Hypothalamus (tissue), 51 donors: ENCODE measurements around the gene LTK.
A peak's percentile ranks its signal among the peaks of the same experiment; 100 is the strongest.

Experiments used
- DNase-seq, 51 donors: peaks; one replicate each; lab custom pipeline; 2025; lab: John Stamatoyannopoulos, UW

Gene LTK

DNA sequence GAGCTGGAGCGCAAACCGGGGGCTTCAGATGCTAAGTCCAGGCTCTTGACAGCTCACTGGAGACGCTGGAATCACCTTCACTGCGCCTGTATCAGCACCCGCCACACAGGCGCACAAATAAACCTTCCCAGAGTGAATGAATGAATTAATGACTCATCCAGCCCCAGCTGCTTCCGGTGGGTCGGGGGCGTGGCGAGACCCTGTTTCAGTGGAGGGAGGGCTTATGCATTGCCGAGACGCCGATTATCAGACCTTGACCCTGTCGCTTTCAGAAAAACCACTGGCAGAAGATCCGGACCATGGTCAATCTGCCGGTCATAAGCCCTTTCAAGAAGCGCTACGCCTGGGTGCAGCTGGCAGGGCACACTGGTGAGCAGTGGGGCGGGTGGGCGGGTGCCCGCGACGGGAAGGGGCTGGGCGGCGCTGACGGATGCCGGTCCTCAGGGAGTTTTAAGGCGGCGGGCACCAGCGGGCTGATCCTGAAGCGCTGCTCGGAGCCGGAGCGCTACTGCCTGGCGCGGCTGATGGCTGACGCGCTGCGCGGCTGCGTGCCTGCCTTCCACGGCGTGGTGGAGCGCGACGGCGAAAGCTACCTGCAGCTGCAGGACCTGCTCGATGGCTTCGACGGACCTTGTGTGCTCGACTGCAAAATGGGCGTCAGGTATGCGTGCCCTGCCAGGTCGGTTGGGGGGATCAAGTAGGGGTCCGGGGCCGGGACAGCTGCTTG lies 12.3 kb downstream of the LTK start:
- no peak for DNase-seq

DNA sequence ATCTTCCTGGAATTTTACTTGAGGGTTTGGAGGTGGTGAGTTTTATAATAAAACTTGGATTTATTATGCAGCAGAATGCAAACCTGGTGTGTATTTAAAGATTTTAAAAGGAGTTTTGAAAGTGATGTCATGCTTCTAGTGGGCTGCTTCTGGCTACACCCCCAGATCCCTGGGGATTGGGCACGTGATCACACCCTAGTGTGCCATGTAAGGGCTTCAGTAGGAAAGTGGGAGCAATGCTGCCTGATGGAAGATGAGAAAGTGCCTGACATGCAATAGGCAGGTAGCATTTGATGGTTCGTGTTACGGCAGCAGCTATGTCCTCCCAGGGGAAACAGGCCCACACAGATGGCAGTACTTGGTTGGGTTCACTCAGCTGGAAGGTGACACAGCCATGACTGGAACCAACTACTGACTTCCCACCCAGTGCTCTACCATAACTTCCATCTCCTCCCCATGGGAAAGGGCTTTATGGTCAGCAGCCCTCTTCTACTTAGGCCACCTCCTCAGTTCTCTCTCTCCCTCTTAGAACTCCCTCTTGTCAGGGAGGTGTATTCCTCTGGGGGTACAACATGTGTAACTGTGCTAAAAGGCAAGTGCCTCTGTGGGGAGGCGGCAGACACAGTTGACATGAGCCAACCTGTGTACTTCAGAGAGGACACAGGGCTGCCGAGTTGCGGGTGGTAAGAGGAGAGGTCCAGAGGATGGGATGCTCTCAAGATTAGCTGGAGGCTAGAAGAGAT lies 14.3 kb downstream of the LTK start:
- peak in 3 of 51 donors; percentile 16 to 61 (median 31) for DNase-seq

- DNase-seq = no peak
Measured at GRCh38 chr15:41498657-41499056, 15.0 kb downstream of the LTK start.

- no peak for DNase-seq
Measured at GRCh38 chr15:41495736-41496599, 17.7 kb downstream of the LTK start.

GRCh38 chr15:41494922-41495735 lies 18.5 kb downstream of the LTK start:
- no peak for DNase-seq

DNA sequence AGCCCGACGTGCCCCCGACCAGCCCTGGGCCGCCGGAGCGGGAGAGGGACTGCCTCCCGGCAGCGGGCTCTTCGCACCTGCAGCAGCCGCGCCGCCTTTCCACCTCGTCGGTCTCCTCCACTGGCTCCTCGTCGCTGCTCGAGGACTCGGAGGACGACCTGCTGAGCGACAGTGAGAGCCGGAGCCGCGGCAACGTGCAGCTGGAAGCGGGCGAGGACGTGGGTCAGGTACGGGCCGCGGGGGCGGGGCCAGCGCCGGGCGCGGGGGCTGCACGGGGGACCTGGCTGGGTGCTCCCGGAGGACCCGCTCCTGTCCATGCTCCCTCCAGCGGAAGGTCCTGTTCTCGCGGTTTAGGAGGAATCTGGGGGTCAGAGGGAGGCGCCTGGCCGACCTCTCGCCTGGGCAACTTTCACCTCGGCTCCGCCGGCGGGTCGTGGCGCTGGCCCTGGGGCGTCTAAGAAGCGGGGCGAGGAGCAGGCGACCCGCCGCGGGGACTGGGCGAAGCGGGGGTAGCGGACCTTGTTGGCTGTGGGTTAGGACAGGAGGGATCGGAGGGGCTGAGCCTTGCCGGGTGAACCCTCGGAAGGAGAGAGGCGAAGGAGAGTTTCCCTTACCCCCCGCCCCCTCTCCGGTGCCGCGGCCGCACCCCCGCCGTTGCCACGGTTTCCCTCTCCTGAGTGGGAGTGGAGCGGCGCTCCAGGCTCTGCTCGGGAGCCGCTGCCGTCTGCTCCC lies 19.3 kb downstream of the LTK start:
- DNase-seq = no peak

DNA sequence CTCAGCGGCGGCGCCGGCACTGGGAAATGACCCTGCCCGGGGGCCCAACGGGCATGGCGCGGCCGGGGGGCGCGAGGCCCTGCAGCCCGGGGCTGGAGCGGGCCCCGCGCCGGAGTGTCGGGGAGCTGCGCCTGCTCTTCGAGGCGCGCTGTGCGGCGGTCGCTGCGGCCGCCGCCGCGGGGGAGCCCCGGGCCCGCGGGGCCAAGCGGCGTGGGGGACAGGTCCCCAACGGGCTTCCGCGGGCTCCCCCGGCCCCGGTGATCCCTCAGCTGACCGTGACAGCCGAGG lies 19.8 kb downstream of the LTK start:
- DNase-seq = no peak

DNA sequence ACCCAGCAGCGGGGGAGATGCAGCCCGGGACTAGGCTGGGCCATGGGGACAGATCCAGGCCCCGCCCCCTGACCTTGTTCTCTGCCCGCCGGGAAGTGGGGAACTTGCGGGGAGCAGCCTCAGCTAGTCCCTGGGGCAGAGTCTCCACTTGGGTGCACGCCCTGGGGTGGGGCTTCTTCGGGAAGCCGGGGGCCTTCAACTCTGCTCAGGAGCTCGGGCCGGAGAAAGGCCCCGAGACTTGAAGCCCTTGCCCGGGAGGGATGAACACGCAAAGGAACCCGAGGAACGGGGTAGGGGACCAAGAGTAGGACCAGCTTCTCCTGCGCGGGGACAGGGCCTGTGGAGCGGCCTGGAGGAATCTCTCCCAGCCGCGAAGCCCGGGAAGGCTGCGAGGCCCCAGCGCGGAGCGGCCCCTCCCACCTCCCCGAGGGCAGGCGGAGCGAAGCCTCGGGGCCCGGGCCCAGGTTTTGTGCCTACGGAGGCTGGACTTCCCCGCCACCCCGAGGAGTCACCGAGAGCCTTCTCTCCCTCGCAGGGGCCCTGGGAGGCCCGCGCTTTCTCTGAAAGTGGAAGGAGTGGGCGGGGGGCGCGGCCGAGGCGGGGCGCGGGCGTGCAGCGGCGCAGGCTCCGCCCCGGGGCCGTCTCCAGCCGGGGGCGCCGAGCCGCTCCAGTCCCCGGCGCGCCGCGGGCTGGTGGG lies 20.3 kb downstream of the LTK start, which contains the start of gene ITPKA:
TSS of gene ITPKA (plus strand) at position 670 of the 697 bp plus-strand sequence. CDS start 54 bp downstream, outside the sequence.
- DNase-seq = peak in 39 of 51 donors; percentile 5 to 63 (median 35)

DNA sequence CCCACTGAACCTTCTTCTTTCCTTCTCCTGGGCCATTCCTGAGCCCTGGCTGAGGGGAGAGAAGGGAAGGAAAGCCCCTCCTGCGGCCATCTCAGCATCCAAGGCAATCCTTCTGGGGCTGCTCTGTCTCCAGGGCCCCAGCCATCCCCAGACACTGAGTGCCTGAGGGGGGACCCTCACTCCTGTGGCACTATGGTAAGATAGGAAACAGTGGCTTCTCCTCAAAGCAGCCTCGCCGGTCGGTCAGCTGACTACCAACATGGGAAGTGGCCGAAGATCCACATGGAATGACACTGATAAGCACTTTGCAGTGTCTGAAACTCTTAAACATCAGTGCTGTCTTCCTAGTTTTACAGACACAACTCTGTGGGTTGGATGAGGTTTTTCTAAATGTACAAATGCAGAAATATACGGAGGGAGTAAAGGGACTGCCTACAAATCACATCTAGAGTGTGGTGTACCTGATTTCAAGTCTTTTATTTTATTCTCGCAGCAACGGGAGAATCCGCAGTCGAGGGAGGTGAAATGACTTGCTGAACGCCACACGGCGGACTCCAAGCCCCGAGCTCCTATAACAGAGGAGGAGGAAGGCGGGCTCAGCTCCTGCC lies 20.9 kb downstream of the LTK start:
- no peak for DNase-seq

GRCh38 chr15:41491889-41492288 lies 21.7 kb downstream of the LTK start:
- no peak for DNase-seq

DNA sequence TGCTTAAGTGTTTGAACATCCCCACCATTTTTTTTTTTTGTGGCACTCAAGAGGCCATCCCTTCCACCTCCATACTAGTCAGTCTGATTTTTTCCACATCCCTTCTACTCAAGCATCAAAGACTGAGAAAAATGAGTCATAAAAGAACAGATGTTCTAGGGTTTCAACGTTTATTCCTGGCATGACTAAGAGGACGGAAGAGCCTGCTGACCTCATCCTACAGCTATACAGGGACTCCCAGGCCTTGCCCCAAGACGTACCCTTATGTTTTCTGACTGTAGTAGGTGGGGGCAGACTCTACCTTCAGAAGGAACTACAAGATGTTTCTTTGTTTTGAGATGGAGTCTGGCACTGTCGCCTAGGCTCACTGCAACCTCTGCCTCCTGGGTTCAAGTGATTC lies 23.3 kb downstream of the LTK start:
- no peak for DNase-seq

DNA sequence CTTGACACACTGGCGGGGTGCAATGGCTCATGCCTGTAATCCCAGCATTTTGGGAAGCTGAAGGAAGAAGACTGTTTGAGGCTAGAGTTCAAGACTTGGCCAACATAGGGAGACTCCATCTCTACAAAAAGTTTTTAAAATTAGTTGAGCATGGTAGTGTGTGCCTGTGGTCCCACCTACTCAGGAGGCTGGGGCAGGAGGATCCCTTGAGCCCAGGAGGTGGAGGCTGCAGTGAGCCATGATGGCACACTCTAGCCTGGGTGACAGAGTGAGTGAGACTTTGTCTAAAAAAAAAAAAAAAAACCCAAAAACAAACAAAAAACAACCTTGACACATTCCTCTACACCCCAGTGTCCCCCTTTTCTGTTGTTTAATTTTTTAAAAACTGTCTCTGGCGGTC lies 24.0 kb downstream of the LTK start:
- no peak for DNase-seq

DNA sequence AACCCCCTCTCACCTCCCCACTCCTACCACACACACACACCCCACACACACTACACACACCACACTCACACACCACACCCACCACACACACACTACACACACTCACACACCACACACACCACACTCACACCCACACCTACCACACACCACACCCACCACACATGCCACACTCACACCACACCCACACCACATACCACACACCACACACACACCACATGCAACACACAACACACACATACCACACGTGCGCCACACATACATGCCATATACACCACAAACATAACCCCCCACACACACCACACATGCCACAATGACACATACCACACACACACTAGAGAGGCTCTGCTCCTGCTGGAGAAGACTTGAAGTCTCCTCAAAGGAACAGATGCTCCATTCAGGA lies 25.8 kb downstream of the LTK start:
- no peak for DNase-seq

GRCh38 chr15:41487381-41487780 lies 26.2 kb downstream of the LTK start:
- no peak for DNase-seq

- DNase-seq = no peak
Measured at GRCh38 chr15:41486286-41486685, 27.3 kb downstream of the LTK start.

- DNase-seq = no peak
Measured at GRCh38 chr15:41484937-41485625, 28.5 kb downstream of the LTK start.

- DNase-seq = no peak
Measured at GRCh38 chr15:41483519-41483918, 30.1 kb downstream of the LTK start.

- no peak for DNase-seq
Measured at GRCh38 chr15:41483115-41483514, 30.5 kb downstream of the LTK start.
